ENCODE results near the gene CDC6.

Gene CDC6

GRCh38 chr17:40287494-40288369 lies at the start of gene CDC6:
Gene CDC6, plus strand, starts transcription at chr17:40287879. Its CDS starts 1,542 bp downstream, at chr17:40289421.
- TF ChIP-seq, protein P1, sequence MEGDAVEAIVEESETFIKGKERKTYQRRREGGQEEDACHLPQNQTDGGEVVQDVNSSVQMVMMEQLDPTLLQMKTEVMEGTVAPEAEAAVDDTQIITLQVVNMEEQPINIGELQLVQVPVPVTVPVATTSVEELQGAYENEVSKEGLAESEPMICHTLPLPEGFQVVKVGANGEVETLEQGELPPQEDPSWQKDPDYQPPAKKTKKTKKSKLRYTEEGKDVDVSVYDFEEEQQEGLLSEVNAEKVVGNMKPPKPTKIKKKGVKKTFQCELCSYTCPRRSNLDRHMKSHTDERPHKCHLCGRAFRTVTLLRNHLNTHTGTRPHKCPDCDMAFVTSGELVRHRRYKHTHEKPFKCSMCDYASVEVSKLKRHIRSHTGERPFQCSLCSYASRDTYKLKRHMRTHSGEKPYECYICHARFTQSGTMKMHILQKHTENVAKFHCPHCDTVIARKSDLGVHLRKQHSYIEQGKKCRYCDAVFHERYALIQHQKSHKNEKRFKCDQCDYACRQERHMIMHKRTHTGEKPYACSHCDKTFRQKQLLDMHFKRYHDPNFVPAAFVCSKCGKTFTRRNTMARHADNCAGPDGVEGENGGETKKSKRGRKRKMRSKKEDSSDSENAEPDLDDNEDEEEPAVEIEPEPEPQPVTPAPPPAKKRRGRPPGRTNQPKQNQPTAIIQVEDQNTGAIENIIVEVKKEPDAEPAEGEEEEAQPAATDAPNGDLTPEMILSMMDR (IDR thresholded peaks at IDR 0.05; ENCODE audit: control insufficient read depth, insufficient read depth, low read depth, low read length, missing control alignments), result no peak
- peak within 1 kb of the TSS; percentile 85 for H3K4me3 ChIP-seq (ENCODE audit: control insufficient read depth, low read depth, low read length)
- DNase-seq (ENCODE audit: low read depth), result peak; percentile 94

GRCh38 chr17:40241252-40241834 lies 46.3 kb upstream of the CDC6 start:
- DNase-seq (ENCODE audit: low read depth), result no peak
- no peak overlapping the region for H3K4me3 ChIP-seq (ENCODE audit: control insufficient read depth, low read depth, low read length)
- TF ChIP-seq, protein P1 (IDR thresholded peaks at IDR 0.05; ENCODE audit: control insufficient read depth, insufficient read depth, low read depth, low read length, missing control alignments), result no peak

DNA sequence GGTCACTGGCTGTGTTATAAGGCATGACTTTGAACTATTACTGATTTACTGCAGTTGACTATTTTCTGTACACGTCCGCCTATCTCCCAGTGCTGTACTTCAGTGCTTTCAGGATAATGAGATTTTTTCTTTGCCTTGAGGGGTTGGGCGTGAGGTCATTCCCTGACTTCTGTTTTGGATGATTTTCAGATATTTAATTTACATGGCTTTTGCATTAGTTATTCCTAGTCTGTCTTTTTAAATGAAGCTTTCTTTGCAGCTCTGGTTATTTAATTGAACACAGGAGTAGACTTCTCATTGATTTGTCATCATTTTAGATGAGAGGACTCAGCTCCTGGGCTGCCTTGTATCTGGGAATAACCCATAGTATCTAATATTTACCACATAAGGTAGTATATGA lies 44.9 kb upstream of the CDC6 start:
- no peak overlapping the region for H3K4me3 ChIP-seq (ENCODE audit: control insufficient read depth, low read depth, low read length)
- TF ChIP-seq, protein P1 (IDR thresholded peaks at IDR 0.05; ENCODE audit: control insufficient read depth, insufficient read depth, low read depth, low read length, missing control alignments), result no peak
- DNase-seq (ENCODE audit: low read depth), result no peak

- no peak for DNase-seq (ENCODE audit: low read depth)
- TF ChIP-seq, protein P1 (IDR thresholded peaks at IDR 0.05; ENCODE audit: control insufficient read depth, insufficient read depth, low read depth, low read length, missing control alignments), result no peak
- no peak overlapping the region for H3K4me3 ChIP-seq (ENCODE audit: control insufficient read depth, low read depth, low read length)
Observed at GRCh38 chr17:40243761-40244160, 43.9 kb upstream of the CDC6 start.

GRCh38 chr17:40244255-40244654 lies 43.4 kb upstream of the CDC6 start:
- TF ChIP-seq, protein P1 (IDR thresholded peaks at IDR 0.05; ENCODE audit: control insufficient read depth, insufficient read depth, low read depth, low read length, missing control alignments), result no peak
- no peak overlapping the region for H3K4me3 ChIP-seq (ENCODE audit: control insufficient read depth, low read depth, low read length)
- no peak for DNase-seq (ENCODE audit: low read depth)

DNA sequence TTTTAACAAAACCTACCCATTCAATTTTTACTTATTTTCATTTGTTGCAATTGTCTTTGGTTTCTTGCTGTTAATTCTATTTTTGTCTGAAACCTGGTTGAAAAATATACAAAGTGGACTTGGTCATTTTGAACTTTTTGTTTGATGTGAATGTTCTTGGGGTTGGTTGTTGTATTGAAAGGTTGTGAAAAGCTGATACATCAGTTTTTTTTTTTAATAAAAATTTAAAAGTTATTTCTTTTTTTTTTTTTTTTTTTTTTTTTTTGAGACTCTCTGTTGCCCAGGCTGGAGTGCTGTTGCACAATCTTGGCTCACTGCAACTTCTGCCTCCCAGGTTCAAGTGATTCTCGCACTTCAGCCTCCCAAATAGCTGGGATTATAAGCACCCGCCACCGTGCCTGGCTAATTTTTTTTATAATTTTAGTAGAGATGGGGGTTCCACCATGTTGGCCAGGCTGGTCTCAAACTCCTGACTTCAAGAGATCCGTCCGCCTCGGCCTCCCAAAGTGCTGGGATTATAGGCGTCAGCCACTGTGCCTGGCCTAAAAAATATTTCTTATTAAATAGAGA lies 39.7 kb upstream of the CDC6 start:
- DNase-seq (ENCODE audit: low read depth), result no peak
- TF ChIP-seq, protein P1 (IDR thresholded peaks at IDR 0.05; ENCODE audit: control insufficient read depth, insufficient read depth, low read depth, low read length, missing control alignments), result no peak
- no peak overlapping the region for H3K4me3 ChIP-seq (ENCODE audit: control insufficient read depth, low read depth, low read length)
